ENCODE data around the gene EMC6. TPM values are rescaled to one million over a fixed set of nuclear protein-coding genes. Genes with fewer than 3 reads are reported as not detected.
"Not testable (repeated sequence)": the region's sequence is repeated elsewhere in the genome, so short reads cannot be mapped to it uniquely, and the experiment has no call there.

Gene EMC6
- total RNA-seq, 2 donors from 2014 or later, result 59.4 to 69.5 TPM

DNA sequence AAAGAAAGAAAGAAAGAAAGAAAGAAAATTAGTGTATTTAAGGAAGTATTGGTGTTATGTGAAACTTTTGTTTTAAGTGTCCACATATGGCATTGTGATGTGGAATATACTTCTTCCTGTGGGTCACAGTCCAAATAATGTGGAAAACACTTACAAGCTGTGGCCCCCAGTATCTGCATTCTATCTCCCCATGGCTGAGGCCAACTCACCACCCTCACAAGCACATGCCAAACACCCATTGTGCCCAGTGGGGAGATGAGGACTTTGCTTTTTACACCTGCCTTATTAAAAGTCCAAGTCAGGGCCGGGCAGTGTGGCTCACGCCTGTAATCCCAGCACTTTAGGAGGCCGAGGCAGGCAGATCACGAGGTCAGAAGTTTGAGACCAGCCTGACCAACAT lies 31.3 kb downstream of the EMC6 start:
- Mint-ChIP-seq H3K27ac (no peak overlapping the region), H3K9me3 (peaks cover 22% of the 10 kb centered on the region), H3K4me3 (no peak overlapping the region), H3K27me3 (ENCODE audit: insufficient read depth) (peaks cover 37% of the 10 kb centered on the region), H3K4me1 (no peaks in the 10 kb centered on the region), H3K36me3 (ENCODE audit: low read depth) (peaks cover 4% of the 10 kb centered on the region)
- no peak overlapping the region for H3K4me3 ChIP-seq (ENCODE audit: low read length)
- no peaks in the 10 kb centered on the region for H3K36me3 ChIP-seq (ENCODE audit: control insufficient read depth, insufficient read depth, low read length)
- H3K9ac ChIP-seq (ENCODE audit: extremely low read depth, low read length, poor library complexity, severe bottlenecking), result no peak overlapping the region
- WGBS, 2 experiments (ENCODE audit: insufficient coverage in 1 of 2, insufficient read length in 1 of 2), result 69 to 96% methylated on average over 4 of the region's 4 CpGs
- no peaks in the 10 kb centered on the region for H3K4me1 ChIP-seq (ENCODE audit: control insufficient read depth, insufficient read depth, low read length)
- no peak for DNase-seq
- no peak for TF ChIP-seq CTCF (conservative IDR thresholded peaks at IDR 0.05)
- H3K27me3 ChIP-seq (ENCODE audit: control insufficient read depth, insufficient read depth, low read length, poor library complexity, severe bottlenecking), result peaks cover 37% of the 10 kb centered on the region
- peaks cover 8% of the 10 kb centered on the region for H3K9me3 ChIP-seq (ENCODE audit: control insufficient read depth, low read length)
- no peak overlapping the region for H3K27ac ChIP-seq (ENCODE audit: low read depth, low read length)

GRCh38 chr17:3702041-3702539 lies 33.5 kb downstream of the EMC6 start:
- H3K36me3 Mint-ChIP-seq (ENCODE audit: low read depth); DNase-seq; H3K4me1 Mint-ChIP-seq; H3K4me3 ChIP-seq (ENCODE audit: low read length); H3K27ac ChIP-seq (ENCODE audit: low read depth, low read length); H3K4me1 ChIP-seq (ENCODE audit: control insufficient read depth, insufficient read depth, low read length); H3K36me3 ChIP-seq (ENCODE audit: control insufficient read depth, insufficient read depth, low read length); H3K4me3 Mint-ChIP-seq; H3K9me3 ChIP-seq (ENCODE audit: control insufficient read depth, low read length); H3K27ac Mint-ChIP-seq; H3K9ac ChIP-seq (ENCODE audit: extremely low read depth, low read length, poor library complexity, severe bottlenecking): not testable (repeated sequence)
- H3K27me3 Mint-ChIP-seq (ENCODE audit: insufficient read depth), result peaks cover 17% of the 10 kb centered on the region
- H3K27me3 ChIP-seq (ENCODE audit: control insufficient read depth, insufficient read depth, low read length, poor library complexity, severe bottlenecking), result peaks cover 15% of the 10 kb centered on the region
- H3K9me3 Mint-ChIP-seq, result peaks cover 22% of the 10 kb centered on the region
- 89 to 90% methylated on average over 7 of the region's 7 CpGs for WGBS, 2 experiments (ENCODE audit: insufficient coverage in 1 of 2, insufficient read length in 1 of 2)

- H3K4me1 Mint-ChIP-seq, result no peaks in the 10 kb centered on the region
- WGBS, 2 experiments (ENCODE audit: insufficient coverage in 1 of 2, insufficient read length in 1 of 2), result 78 to 88% methylated on average over 14 to 20 of the region's 20 CpGs
Measured at GRCh38 chr17:3704931-3705717, 36.5 kb downstream of the EMC6 start.

GRCh38 chr17:3705718-3705984 lies 37.0 kb downstream of the EMC6 start:
- not testable (repeated sequence) for H3K4me3 ChIP-seq (ENCODE audit: low read length); H3K27me3 Mint-ChIP-seq (ENCODE audit: insufficient read depth); H3K36me3 ChIP-seq (ENCODE audit: control insufficient read depth, insufficient read depth, low read length); H3K9me3 ChIP-seq (ENCODE audit: control insufficient read depth, low read length); H3K27ac Mint-ChIP-seq; H3K36me3 Mint-ChIP-seq (ENCODE audit: low read depth); H3K27ac ChIP-seq (ENCODE audit: low read depth, low read length); DNase-seq; H3K27me3 ChIP-seq (ENCODE audit: control insufficient read depth, insufficient read depth, low read length, poor library complexity, severe bottlenecking); H3K4me1 ChIP-seq (ENCODE audit: control insufficient read depth, insufficient read depth, low read length); H3K9ac ChIP-seq (ENCODE audit: extremely low read depth, low read length, poor library complexity, severe bottlenecking); H3K4me3 Mint-ChIP-seq; H3K4me1 Mint-ChIP-seq
- H3K9me3 Mint-ChIP-seq, result peaks cover 12% of the 10 kb centered on the region
- 89 to 94% methylated on average over 1 of the region's 1 CpG for WGBS, 2 experiments (ENCODE audit: insufficient coverage in 1 of 2, insufficient read length in 1 of 2)

More at GRCh38 chr17:3704931-3705717, 36.5 kb downstream of the EMC6 start:
- Mint-ChIP-seq H3K27ac (no peak overlapping the region), H3K36me3 (ENCODE audit: low read depth) (peaks cover 4% of the 10 kb centered on the region), H3K4me3 (no peak overlapping the region), H3K9me3 (peaks cover 12% of the 10 kb centered on the region), H3K27me3 (ENCODE audit: insufficient read depth) (no peaks in the 10 kb centered on the region)
- Histone ChIP-seq H3K9me3 (ENCODE audit: control insufficient read depth, low read length) (no peaks in the 10 kb centered on the region), H3K27ac (ENCODE audit: low read depth, low read length) (no peak overlapping the region), H3K4me1 (ENCODE audit: control insufficient read depth, insufficient read depth, low read length) (no peaks in the 10 kb centered on the region), H3K36me3 (ENCODE audit: control insufficient read depth, insufficient read depth, low read length) (no peaks in the 10 kb centered on the region), H3K4me3 (ENCODE audit: low read length) (no peak overlapping the region), H3K27me3 (ENCODE audit: control insufficient read depth, insufficient read depth, low read length, poor library complexity, severe bottlenecking) (no peaks in the 10 kb centered on the region), H3K9ac (ENCODE audit: extremely low read depth, low read length, poor library complexity, severe bottlenecking) (no peak overlapping the region)
- TF ChIP-seq CTCF (conservative IDR thresholded peaks at IDR 0.05), result no peak
- DNase-seq, result no peak
